ENCODE results near the gene BOLL.
"Not testable (repeated sequence)": the region's sequence is repeated elsewhere in the genome, so short reads cannot be mapped to it uniquely, and the experiment has no call there.

The BOLL gene

DNA sequence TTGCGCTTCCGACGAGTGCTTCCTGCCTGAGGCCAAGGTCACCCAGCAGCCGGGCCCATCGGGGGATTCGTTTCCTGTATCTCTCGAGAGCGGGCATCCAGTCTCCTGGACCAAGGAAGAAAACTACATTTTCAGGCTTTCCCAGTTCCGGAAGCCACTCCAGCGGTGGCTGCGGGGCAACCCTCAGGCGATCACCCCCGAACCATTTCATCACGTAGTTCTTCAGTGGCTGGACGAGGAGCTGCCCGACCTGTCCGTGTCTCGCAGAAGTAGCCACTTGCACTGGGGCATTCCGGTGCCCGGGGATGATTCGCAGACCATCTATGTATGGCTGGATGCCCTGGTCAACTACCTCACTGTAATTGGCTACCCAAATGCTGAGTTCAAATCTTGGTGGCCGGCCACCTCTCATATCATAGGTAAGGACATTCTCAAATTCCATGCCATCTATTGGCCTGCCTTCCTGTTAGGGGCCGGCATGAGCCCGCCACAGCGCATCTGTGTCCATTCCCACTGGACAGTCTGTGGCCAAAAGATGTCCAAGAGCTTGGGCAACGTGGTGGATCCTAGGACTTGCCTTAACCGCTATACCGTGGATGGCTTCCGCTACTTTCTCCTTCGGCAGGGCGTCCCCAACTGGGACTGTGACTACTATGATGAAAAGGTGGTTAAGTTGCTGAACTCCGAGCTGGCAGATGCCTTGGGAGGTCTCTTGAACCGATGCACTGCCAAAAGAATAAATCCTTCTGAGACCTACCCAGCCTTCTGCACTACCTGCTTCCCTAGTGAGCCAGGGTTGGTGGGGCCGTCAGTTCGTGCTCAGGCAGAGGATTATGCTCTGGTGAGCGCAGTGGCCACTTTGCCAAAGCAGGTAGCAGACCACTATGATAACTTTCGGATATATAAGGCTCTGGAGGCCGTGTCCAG lies 78.9 kb downstream of the BOLL start:
- DNase-seq (ENCODE audit: low read depth), result peak; percentile 5

DNA sequence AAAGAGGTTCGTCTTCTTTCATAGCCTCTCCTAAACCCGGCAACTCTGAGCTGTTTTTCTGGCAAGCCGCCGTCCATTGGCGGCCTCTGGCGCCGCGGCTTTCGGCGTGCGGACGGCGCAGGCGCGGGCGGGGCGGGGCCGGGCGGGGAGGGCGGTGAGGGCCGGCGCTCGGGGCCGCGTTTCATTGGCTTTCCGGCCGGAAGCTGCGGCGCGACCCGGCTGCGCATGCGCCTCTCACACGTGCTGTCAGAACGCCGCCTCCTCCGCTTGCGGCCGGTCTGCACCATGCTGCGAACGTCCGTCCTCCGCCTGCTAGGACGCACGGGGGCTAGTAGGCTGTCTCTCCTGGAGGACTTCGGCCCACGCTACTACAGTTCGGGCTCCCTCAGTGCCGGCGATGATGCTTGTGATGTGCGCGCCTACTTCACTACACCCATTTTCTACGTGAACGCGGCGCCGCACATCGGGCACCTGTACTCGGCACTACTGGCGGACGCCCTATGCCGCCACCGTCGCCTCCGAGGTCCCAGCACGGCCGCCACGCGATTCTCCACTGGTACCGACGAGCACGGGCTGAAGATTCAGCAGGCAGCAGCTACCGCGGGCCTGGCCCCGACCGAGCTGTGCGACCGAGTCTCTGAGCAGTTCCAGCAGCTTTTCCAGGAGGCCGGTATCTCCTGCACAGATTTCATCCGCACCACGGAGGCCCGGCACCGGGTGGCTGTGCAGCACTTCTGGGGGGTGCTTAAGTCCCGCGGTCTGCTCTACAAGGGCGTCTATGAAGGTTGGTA lies 79.8 kb downstream of the BOLL start, which contains the start of gene MARS2:
Gene MARS2 (plus strand): TSS at position 249 of the 791 bp plus-strand sequence. CDS start 37 bp downstream, at position 286.
- peak; percentile 92 for DNase-seq (ENCODE audit: low read depth)

DNA sequence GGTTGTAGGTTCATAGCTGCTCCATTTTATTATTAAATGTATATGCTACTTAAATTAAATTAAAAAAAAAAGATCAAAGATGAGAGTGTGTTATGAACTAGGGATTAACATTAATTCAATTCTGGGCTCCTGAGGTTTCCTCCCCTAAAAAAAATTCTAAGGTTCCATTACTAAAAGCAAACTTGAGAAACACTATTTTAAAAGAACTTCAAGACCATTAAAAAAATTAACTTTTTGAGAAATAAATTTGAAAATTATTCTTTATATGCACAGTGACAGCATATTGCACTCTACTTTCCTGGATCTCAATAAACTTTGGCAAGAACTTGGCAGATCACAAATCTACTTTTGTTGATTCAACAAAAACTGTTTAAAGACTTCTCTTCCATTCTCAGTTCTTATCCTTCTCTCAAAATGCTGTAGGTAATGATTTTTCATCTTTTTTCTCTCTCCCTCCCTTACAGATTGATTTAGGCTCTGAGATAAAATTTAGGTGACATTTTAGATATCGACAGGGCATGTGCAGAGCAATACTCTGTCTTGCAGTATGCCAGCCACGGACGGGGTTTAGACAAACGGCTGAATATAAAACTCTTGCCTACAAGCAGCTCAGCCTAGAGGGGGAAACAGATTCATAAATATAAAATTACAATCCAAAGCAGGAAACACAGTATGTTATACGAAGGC lies 80.5 kb downstream of the BOLL start:
- DNase-seq (ENCODE audit: low read depth), result no peak

DNA sequence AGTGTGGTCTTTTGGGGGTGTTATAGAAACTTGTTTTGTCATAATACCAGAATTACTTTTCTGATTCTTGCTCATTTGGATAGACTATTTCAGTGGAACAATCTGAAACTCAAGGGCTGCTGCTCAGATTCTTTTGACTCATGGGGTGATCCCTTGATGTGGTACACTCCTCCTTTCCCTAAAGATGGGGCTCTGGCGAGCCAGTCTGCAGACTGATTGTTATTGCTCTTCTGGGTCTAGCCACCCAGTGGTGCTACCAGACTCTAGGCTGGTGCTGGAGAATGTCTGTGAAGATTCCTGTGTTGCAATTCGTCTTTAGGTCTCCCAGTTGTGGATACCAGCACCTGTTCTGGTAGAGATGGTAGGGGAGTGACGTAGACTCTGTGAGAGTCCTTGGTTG lies 84.2 kb downstream of the BOLL start:
- DNase-seq (ENCODE audit: low read depth), result no peak

DNA sequence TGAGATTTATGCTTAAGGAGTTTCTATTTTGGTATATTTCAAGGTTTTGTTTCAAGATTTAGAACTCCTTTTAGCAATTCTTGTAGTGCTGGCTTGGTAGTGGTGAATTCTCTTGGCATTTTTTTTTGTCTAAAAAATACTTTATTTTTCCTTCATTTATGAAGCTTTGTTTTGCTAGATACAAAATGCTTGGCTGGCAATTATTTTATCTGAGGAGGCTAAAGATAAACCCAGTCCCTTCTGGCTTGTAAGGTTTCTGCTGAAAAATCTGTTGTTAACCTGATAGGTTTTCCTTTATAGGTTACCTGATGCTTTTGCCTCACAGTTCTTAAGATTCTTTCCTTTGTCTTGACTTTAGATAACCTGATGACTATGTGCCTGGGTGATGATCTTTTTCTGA lies 85.4 kb downstream of the BOLL start:
- not testable (repeated sequence) for DNase-seq (ENCODE audit: low read depth)

DNA sequence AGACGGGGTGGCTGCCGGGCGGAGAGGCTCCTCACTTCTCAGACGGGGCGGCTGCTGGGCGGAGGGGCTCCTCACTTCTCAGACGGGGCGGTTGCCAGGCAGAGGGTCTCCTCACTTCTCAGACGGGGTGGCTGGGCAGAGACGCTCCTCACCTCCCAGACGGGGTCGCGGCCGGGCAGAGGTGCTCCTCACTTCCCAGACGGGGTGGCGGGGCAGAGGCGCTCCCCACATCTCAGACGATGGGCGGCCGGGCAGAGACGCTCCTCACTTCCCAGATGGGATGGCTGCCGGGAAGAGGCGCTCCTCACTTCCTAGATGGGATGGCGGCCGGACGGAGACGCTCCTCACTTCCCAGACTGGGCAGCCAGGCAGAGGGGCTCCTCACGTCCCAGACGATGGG lies 88.5 kb downstream of the BOLL start:
- DNase-seq (ENCODE audit: low read depth), result not testable (repeated sequence)

DNA sequence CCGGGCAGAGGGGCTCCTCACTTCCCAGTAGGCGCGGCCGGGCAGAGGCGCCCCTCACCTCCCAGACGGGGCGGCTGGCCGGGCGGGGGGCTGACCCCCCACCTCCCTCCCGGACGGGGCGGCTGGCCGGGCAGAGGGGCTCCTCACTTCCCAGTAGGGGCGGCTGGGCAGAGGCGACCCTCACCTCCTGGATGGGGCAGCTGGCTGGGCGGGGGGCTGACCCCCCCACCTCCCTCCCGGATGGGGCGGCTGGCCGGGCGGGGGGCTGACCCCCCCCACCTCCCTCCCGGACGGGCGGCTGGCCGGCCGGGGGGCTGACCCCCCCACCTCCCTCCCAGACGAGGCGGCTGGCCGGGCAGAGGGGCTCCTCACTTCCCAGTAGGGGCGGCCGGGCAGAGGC lies 89.1 kb downstream of the BOLL start:
- not testable (repeated sequence) for DNase-seq (ENCODE audit: low read depth)

DNA sequence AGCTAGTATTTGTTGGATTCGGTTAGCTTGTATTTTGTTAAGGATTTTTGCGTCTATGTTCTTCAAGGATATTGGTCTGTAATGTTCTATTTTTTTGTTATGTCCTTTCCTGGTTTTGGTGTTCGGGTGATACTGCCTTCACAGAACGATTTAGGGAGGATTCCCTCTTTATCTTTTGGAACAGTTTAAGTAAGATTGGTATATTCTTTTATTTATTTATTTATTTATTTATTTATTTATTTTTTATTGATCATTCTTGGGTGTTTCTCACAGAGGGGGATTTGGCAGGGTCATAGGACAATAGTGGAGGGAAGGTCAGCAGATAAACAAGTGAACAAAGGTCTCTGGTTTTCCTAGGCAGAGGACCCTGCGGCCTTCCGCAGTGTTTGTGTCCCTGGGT lies 89.9 kb downstream of the BOLL start:
- DNase-seq (ENCODE audit: low read depth), result not testable (repeated sequence)

DNA sequence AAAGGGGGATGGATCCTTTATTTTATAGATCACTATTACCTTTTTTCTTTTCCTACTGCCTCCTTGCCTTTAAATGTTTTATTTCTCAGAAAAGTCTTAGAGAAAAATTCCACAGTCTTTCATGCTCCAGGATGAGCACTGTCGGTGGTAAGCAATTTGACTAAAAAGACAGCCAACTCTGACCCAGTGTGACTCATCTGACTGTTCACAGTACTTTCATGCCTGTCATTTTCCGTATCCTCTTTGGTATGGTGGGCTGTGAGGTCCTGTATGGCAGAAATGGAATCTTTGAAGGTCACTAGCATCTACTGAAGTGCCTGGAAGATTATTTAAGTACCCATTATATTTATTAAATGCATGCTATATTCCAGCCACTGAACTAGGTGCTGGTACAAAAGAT lies 107.6 kb downstream of the BOLL start:
- no peak for DNase-seq (ENCODE audit: low read depth)

DNA sequence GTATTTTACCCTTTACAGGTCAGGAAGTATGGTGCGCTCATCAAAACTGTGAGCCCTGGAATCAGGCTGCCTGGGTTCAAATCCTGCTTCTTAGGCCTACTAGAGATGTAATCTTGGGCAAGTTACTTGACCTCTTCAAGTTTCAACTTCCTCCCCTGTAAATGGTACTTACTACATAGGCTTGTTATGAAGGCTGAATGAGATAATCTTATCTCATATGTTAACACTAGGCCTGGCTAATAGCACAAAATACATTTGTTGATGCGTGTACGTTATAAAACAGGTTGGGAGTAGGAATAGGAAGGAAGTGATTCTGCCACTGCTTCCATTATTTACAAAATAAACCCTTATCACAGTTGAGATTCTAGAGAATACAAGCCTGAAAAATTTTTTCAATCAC lies 108.1 kb downstream of the BOLL start:
- DNase-seq (ENCODE audit: low read depth), result no peak
